Activated B cell treated with CpG ODN at 0.5 μM for 24 hours (primary cell): ENCODE results near the gene KRT16. TPM values are rescaled to one million over a fixed set of nuclear protein-coding genes. Genes with fewer than 3 reads are reported as not detected.
"Not testable (repeated sequence)": the region's sequence is repeated elsewhere in the genome, so short reads cannot be mapped to it uniquely, and the experiment has no call there.

ENCODE experiments used
- ATAC-seq: fragments of 200-7000 bp; cut with Tn5 transposase; one replicate; pipeline ENCODE4 v1.10.0; 2021; ENCODE audit warnings: low read depth, mild to moderate bottlenecking, moderate library complexity
- CTCF ChIA-PET: fragments of 350-600 bp; sonication (Branson Sonifier 250); formaldehyde crosslinking; loops from one replicate; lab custom pipeline; 2021; ENCODE audit warnings: antibody characterized with exemption; lab: Charles Lee
- POLR2A ChIA-PET: fragments of 350-600 bp; sonication (Branson Sonifier 250); formaldehyde crosslinking; loops from one replicate; lab custom pipeline; 2021; ENCODE audit warnings: antibody characterized with exemption; lab: Charles Lee
- DNase-seq: peaks from one replicate; pipeline ENCODE4 v3.0.0; 2022
- H3K27ac Mint-ChIP-seq: one replicate; pipeline ENCODE4 v1.8.0; 2020; ENCODE audit warnings: mixed read lengths
- H3K27me3 Mint-ChIP-seq: one replicate; pipeline ENCODE4 v1.8.0; 2021; ENCODE audit warnings: mixed read lengths
- H3K36me3 Mint-ChIP-seq: one replicate; pipeline ENCODE4 v1.8.0; 2021; ENCODE audit warnings: low read depth, mixed read lengths
- H3K4me1 Mint-ChIP-seq: one replicate; pipeline ENCODE4 v1.8.0; 2021; ENCODE audit warnings: mixed read lengths
- H3K4me3 Mint-ChIP-seq: one replicate; pipeline ENCODE4 v1.8.0; 2020; ENCODE audit warnings: mild to moderate bottlenecking, mixed read lengths
- H3K9me3 Mint-ChIP-seq: one replicate; pipeline ENCODE4 v1.8.0; 2020; ENCODE audit warnings: mixed read lengths
- CTCF ChIP-seq: fragments of 200-600 bp; IDR thresholded peaks from one replicate; pipeline ENCODE4 v1.8.0; 2022; ENCODE audit warnings: antibody characterized with exemption, mild to moderate bottlenecking
- intact Hi-C: fragments of 100-400 bp; cut with micrococcal nuclease; formaldehyde crosslinking; loops from one replicate; pipeline ENCODE4 v1.15.1; 2024
- total RNA-seq: library from RNA; stranded (reverse); gene quantifications from 2 replicates; pipeline ENCODE4 v1.2.3, GENCODE V29; 2022

Gene KRT16
- total RNA-seq, 1 donor from 2014 or later: not detected

GRCh38 chr17:41610965-41611640 is 1.5 kb downstream of the KRT16 start:
- TF ChIP-seq CTCF: no peak
- Mint-ChIP-seq H3K9me3 (peaks cover 11% of the 10 kb centered on the region), H3K4me3 (no peak overlapping the region), H3K27ac (no peak overlapping the region), H3K27me3 (peaks cover 19% of the 10 kb centered on the region), H3K4me1 (no peaks in the 10 kb centered on the region), H3K36me3 (peaks cover 2% of the 10 kb centered on the region)
- POLR2A ChIA-PET: no interaction called here
- ATAC-seq (no peak), DNase-seq (no peak)
- intact Hi-C loops: no loop called here
- CTCF ChIA-PET: no interaction called here

- ATAC-seq, H3K27ac Mint-ChIP-seq, H3K4me1 Mint-ChIP-seq, intact Hi-C loops, DNase-seq, H3K4me3 Mint-ChIP-seq, CTCF ChIA-PET, POLR2A ChIA-PET, H3K36me3 Mint-ChIP-seq: not testable (repeated sequence)
- Mint-ChIP-seq H3K27me3 (peaks cover 20% of the 10 kb centered on the region), H3K9me3 (peaks cover 16% of the 10 kb centered on the region)
These were observed 2.5 kb downstream of the KRT16 start for GRCh38 chr17:41610061-41610517.

GRCh38 chr17:41606930-41607329 is 5.6 kb downstream of the KRT16 start:
- POLR2A ChIA-PET, H3K4me1 Mint-ChIP-seq, intact Hi-C loops, CTCF ChIA-PET, H3K36me3 Mint-ChIP-seq, ATAC-seq, H3K4me3 Mint-ChIP-seq, H3K27ac Mint-ChIP-seq, DNase-seq: not testable (repeated sequence)
- peaks cover 16% of the 10 kb centered on the region for H3K9me3 Mint-ChIP-seq
- peaks cover 32% of the 10 kb centered on the region for H3K27me3 Mint-ChIP-seq

- Mint-ChIP-seq H3K36me3 (peaks cover 2% of the 10 kb centered on the region), H3K27ac (no peak overlapping the region), H3K4me3 (no peak overlapping the region), H3K27me3 (peaks cover 19% of the 10 kb centered on the region), H3K4me1 (no peaks in the 10 kb centered on the region), H3K9me3 (peaks cover 15% of the 10 kb centered on the region)
- no peak for ATAC-seq
- TF ChIP-seq CTCF: no peak
- intact Hi-C loops: no loop called here
- ChIA-PET CTCF (no interaction called here), POLR2A (no interaction called here)
- DNase-seq: no peak
These were observed 10.0 kb downstream of the KRT16 start for GRCh38 chr17:41602524-41602923.

- CTCF ChIA-PET: no interaction called here
- Mint-ChIP-seq H3K9me3 (no peaks in the 10 kb centered on the region), H3K27ac (no peak overlapping the region), H3K4me3 (no peak overlapping the region), H3K27me3 (peaks cover 12% of the 10 kb centered on the region), H3K36me3 (no peaks in the 10 kb centered on the region), H3K4me1 (no peaks in the 10 kb centered on the region)
- no peak for DNase-seq
- ATAC-seq: no peak
- POLR2A ChIA-PET: no interaction called here
- intact Hi-C loops: no loop called here
- TF ChIP-seq CTCF: no peak
These were observed 12.2 kb downstream of the KRT16 start for GRCh38 chr17:41600318-41600717.

GRCh38 chr17:41599680-41600079 is 12.9 kb downstream of the KRT16 start:
- POLR2A ChIA-PET: no interaction called here
- peaks cover 16% of the 10 kb centered on the region for H3K27me3 Mint-ChIP-seq
- DNase-seq: no peak
- H3K4me3 Mint-ChIP-seq: no peak overlapping the region
- no peak for ATAC-seq
- no peaks in the 10 kb centered on the region for H3K9me3 Mint-ChIP-seq
- no peak for TF ChIP-seq CTCF
- CTCF ChIA-PET: no interaction called here
- no peaks in the 10 kb centered on the region for H3K36me3 Mint-ChIP-seq
- H3K4me1 Mint-ChIP-seq: no peaks in the 10 kb centered on the region
- intact Hi-C loops: no loop called here
- H3K27ac Mint-ChIP-seq: no peak overlapping the region
